ENCODE data around the gene CCT3.

Gene CCT3

GRCh38 chr1:156263288-156263655 is 74.8 kb downstream of the CCT3 start:
- no peaks in the 10 kb centered on the region for H3K27me3 ChIP-seq (replicated peaks)
- DNase-seq: no peak
- H3K27ac ChIP-seq: no peak overlapping the region
- H3K4me3 ChIP-seq (ENCODE audit: low read depth, low read length): no peak overlapping the region
- in situ Hi-C loops (cut with HindIII; ENCODE audit: low pct_ligation_motif_present, low sequenced_read_pairs): no loop called here
- TF ChIP-seq CTCF (IDR thresholded peaks at IDR 0.05; ENCODE audit: low read depth, low read length, missing control alignments): no peak
- peaks cover 91% of the 10 kb centered on the region for H3K36me3 ChIP-seq (replicated peaks)

- peak; percentile 43 for DNase-seq
- Histone ChIP-seq H3K27ac (no peak overlapping the region), H3K36me3 (replicated peaks) (peaks cover 91% of the 10 kb centered on the region), H3K27me3 (replicated peaks) (no peaks in the 10 kb centered on the region), H3K4me3 (ENCODE audit: low read depth, low read length) (no peak overlapping the region)
- TF ChIP-seq CTCF (IDR thresholded peaks at IDR 0.05; ENCODE audit: low read depth, low read length, missing control alignments): no peak
- in situ Hi-C loops (cut with HindIII; ENCODE audit: low pct_ligation_motif_present, low sequenced_read_pairs): no loop called here
Measured at GRCh38 chr1:156262461-156263287, 75.4 kb downstream of the CCT3 start.

- Histone ChIP-seq H3K4me3 (ENCODE audit: low read depth, low read length) (no peak overlapping the region), H3K27me3 (replicated peaks) (no peaks in the 10 kb centered on the region), H3K36me3 (replicated peaks) (peaks cover 82% of the 10 kb centered on the region), H3K27ac (no peak overlapping the region)
- no peak for TF ChIP-seq CTCF (IDR thresholded peaks at IDR 0.05; ENCODE audit: low read depth, low read length, missing control alignments)
- in situ Hi-C loops (cut with HindIII; ENCODE audit: low pct_ligation_motif_present, low sequenced_read_pairs): no loop called here
- DNase-seq: no peak
Measured at GRCh38 chr1:156260896-156261295, 77.2 kb downstream of the CCT3 start.

GRCh38 chr1:156259805-156260204 is 78.3 kb downstream of the CCT3 start:
- no peak overlapping the region for H3K27ac ChIP-seq
- in situ Hi-C loops (cut with HindIII; ENCODE audit: low pct_ligation_motif_present, low sequenced_read_pairs): no loop called here
- DNase-seq: no peak
- peaks cover 74% of the 10 kb centered on the region for H3K36me3 ChIP-seq (replicated peaks)
- H3K27me3 ChIP-seq (replicated peaks): no peaks in the 10 kb centered on the region
- TF ChIP-seq CTCF (IDR thresholded peaks at IDR 0.05; ENCODE audit: low read depth, low read length, missing control alignments): peak; percentile 44
- no peak overlapping the region for H3K4me3 ChIP-seq (ENCODE audit: low read depth, low read length)

Measured in brain microvascular endothelial cell (primary cell).